ENCODE measurements around the gene STX10. TPM values are rescaled to one million over a fixed set of nuclear protein-coding genes. Genes with fewer than 3 reads are reported as not detected.
"Not testable (repeated sequence)": the region's sequence is repeated elsewhere in the genome, so short reads cannot be mapped to it uniquely, and the experiment has no call there.

Gene STX10
- polyA plus RNA-seq, 1 of the 3 experiments (the other 2 are of a cell fraction): 163 TPM

DNA sequence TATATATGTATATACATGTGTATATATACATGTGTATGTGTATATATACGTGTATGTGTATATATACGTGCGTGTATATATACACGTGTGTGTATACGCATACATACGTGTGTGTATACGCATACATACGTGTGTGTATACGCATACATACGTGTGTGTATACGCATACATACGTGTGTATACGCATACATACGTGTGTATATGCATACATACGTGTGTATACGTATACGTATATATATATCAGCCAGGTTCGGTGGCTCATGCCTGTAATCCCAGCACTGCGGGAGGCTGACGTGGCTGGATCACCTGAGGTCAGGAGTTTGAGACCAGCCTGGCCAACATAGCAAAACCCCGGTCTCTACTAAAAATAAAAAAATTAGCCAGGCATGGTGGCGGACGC lies 34.8 kb upstream of the STX10 start:
- DNase-seq; H3K4me1 ChIP-seq (ENCODE audit: control insufficient read depth in 1 of 2, insufficient read depth in 2 of 2, low read depth in 1 of 2, low read length in 1 of 2); H3K79me2 ChIP-seq (ENCODE audit: insufficient read depth); H3K27me3 ChIP-seq (ENCODE audit: insufficient read depth); H3K4me3 ChIP-seq (ENCODE audit: low read depth in 2 of 2, low read length in 1 of 2); H3K4me2 ChIP-seq; H3K9ac ChIP-seq; H3K9me3 ChIP-seq; H2AFZ ChIP-seq (ENCODE audit: low read depth); H3K9me2 ChIP-seq; POLR2A ChIA-PET; H4K20me1 ChIP-seq (ENCODE audit: insufficient read depth); H3K36me3 ChIP-seq (replicated peaks in 1 of 2; ENCODE audit: control insufficient read depth in 1 of 2, insufficient read depth in 2 of 2, low read length in 1 of 2); H3K27ac ChIP-seq (ENCODE audit: low read depth in 2 of 2, low read length in 1 of 2); H3F3A ChIP-seq (replicated peaks; ENCODE audit: insufficient read depth): not testable (repeated sequence)
- WGBS (ENCODE audit: low lambda C conversion rate): 67% methylated on average over 23 of the region's 23 CpGs
- CTCF ChIA-PET: interaction anchor here (1.7 kb wide), 1 partner anchor 10 kb away, joined by 6 read pairs; no protein-coding TSS in a partner anchor

DNA sequence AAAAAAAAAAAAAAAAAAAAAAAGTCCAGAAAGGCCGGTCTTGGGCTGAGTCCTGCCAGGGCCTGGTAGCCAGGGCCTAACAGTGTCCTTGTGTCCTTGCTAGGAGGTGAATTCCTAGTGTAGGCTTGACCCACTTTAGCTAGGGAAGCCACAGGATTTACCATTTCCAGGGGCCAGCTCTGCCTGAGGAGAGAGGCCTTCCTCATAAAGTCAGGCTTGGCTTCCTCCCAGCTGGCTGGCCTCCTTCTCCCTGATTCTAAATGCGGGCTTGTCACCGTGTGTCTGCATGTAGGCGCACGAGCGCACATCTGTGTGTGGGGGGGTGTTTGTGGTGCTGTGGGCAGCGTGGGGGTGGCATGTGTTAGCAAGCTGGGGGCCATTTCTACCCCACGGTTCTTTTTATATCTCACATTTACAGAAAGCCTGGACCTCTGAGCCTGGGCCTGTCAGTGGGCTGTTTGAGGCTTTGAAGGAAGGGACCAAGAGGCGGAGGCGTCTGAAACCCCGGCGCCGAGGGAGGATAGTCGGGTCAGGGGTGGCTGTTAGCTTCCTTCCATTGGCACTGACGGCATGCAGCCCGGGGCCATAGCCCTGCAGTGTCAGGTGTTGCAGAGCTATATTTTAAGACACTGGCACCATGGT lies 31.7 kb upstream of the STX10 start:
- H3K27me3 ChIP-seq (ENCODE audit: insufficient read depth): no peaks in the 10 kb centered on the region
- H4K20me1 ChIP-seq (ENCODE audit: insufficient read depth): no peaks in the 10 kb centered on the region
- H3K9ac ChIP-seq: peak overlapping the region; percentile 25; the same call in 1 of the 2 replicates
- DNase-seq: peak; percentile 60
- H3K4me2 ChIP-seq: peak overlapping the region; percentile 26; the same call in 1 of the 2 replicates
- CTCF ChIA-PET: interaction anchor here (2.4 kb wide), 1 partner anchor 12 kb away, joined by 11 read pairs; no protein-coding TSS in a partner anchor
- H3K4me1 ChIP-seq (ENCODE audit: control insufficient read depth in 1 of 2, insufficient read depth in 2 of 2, low read depth in 1 of 2, low read length in 1 of 2): peaks cover 8% of the 10 kb centered on the region in 2 experiments; a peak in 2 of 4 replicates
- no peaks in the 10 kb centered on the region for H3K79me2 ChIP-seq (ENCODE audit: insufficient read depth)
- peak overlapping the region; percentile 72; the same call in 1 of the 2 replicates for H2AFZ ChIP-seq (ENCODE audit: low read depth)
- no peak overlapping the region for H3K4me3 ChIP-seq (ENCODE audit: low read depth in 2 of 2, low read length in 1 of 2)
- POLR2A ChIA-PET: interaction anchor here (0.7 to 1.0 kb wide), 2 partner anchors 12 to 18 kb away, joined by 3 read pairs; no protein-coding TSS in a partner anchor
- H3K36me3 ChIP-seq (replicated peaks in 1 of 2; ENCODE audit: control insufficient read depth in 1 of 2, insufficient read depth in 2 of 2, low read length in 1 of 2): no peaks in the 10 kb centered on the region
- no peaks in the 10 kb centered on the region for H3K9me3 ChIP-seq
- H3K27ac ChIP-seq (ENCODE audit: low read depth in 2 of 2, low read length in 1 of 2): peak overlapping the region; percentile 17 to 40; a peak in 3 of 4 replicates
- no peaks in the 10 kb centered on the region for H3K9me2 ChIP-seq
- TF ChIP-seq NFIC (IDR thresholded peaks at IDR 0.05; ENCODE audit: borderline replicate concordance) (peak; percentile 66; the same call in 1 of the 2 replicates), IRF3 (IDR thresholded peaks at IDR 0.05; ENCODE audit: low read depth, low read length) (no peak), TCF12 (IDR thresholded peaks at IDR 0.05) (peak; percentile 24; the same call in 1 of the 2 replicates), RAD21 (IDR thresholded peaks at IDR 0.05; ENCODE audit: low read length) (peak; percentile 25; the same call in 1 of the 2 replicates), FOXM1 (IDR thresholded peaks at IDR 0.05; ENCODE audit: low read depth) (no peak), MXI1 (IDR thresholded peaks at IDR 0.05; ENCODE audit: low read depth, low read length) (peak; percentile 40; the same call in 1 of the 2 replicates), NRF1 (IDR thresholded peaks at IDR 0.05; ENCODE audit: low read depth, low read length) (no peak)
- WGBS (ENCODE audit: low lambda C conversion rate): 54% methylated on average over 13 of the region's 16 CpGs
- H3F3A ChIP-seq (replicated peaks; ENCODE audit: insufficient read depth): peaks cover 6% of the 10 kb centered on the region

DNA sequence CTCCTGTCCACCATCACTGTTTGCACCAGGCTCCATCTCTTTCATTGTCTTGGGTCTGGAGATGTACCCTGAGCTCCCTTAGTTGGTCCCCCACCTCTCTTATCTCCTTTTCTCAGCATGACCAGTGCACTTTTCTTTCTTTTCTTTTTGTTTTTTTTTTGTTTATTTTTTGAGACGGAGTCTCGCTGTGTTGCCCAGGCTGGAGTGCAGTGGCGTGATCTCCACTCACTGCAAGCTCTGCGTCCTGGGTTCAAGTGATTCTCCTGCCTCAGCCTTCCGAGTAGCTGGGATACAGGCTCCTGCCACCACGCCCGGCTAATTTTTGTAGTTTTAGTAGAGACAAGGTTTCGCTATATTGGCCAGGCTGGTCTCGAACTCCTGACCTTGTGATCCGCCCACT lies 28.1 kb upstream of the STX10 start:
- H3K9me2 ChIP-seq; H3K4me1 ChIP-seq (ENCODE audit: control insufficient read depth in 1 of 2, insufficient read depth in 2 of 2, low read depth in 1 of 2, low read length in 1 of 2); H3K4me3 ChIP-seq (ENCODE audit: low read depth in 2 of 2, low read length in 1 of 2); H3K9ac ChIP-seq; H2AFZ ChIP-seq (ENCODE audit: low read depth); POLR2A ChIA-PET; H3K4me2 ChIP-seq; H4K20me1 ChIP-seq (ENCODE audit: insufficient read depth); H3K79me2 ChIP-seq (ENCODE audit: insufficient read depth); H3K27me3 ChIP-seq (ENCODE audit: insufficient read depth); H3K9me3 ChIP-seq; DNase-seq; H3F3A ChIP-seq (replicated peaks; ENCODE audit: insufficient read depth); CTCF ChIA-PET; H3K36me3 ChIP-seq (replicated peaks in 1 of 2; ENCODE audit: control insufficient read depth in 1 of 2, insufficient read depth in 2 of 2, low read length in 1 of 2); H3K27ac ChIP-seq (ENCODE audit: low read depth in 2 of 2, low read length in 1 of 2): not testable (repeated sequence)
- 94% methylated on average over 10 of the region's 10 CpGs for WGBS (ENCODE audit: low lambda C conversion rate)

GRCh38 chr19:13177584-13177983 lies 27.4 kb upstream of the STX10 start:
- H3K27ac ChIP-seq (ENCODE audit: low read depth in 2 of 2, low read length in 1 of 2); DNase-seq; CTCF ChIA-PET; H4K20me1 ChIP-seq (ENCODE audit: insufficient read depth); H3K79me2 ChIP-seq (ENCODE audit: insufficient read depth); H3K9me3 ChIP-seq; H3K9me2 ChIP-seq; H3K27me3 ChIP-seq (ENCODE audit: insufficient read depth); H3K9ac ChIP-seq; H3K4me3 ChIP-seq (ENCODE audit: low read depth in 2 of 2, low read length in 1 of 2); H3K4me2 ChIP-seq; POLR2A ChIA-PET; H2AFZ ChIP-seq (ENCODE audit: low read depth); H3K36me3 ChIP-seq (replicated peaks in 1 of 2; ENCODE audit: control insufficient read depth in 1 of 2, insufficient read depth in 2 of 2, low read length in 1 of 2): not testable (repeated sequence)
- WGBS (ENCODE audit: low lambda C conversion rate): 97% methylated on average over 5 of the region's 5 CpGs
- H3F3A ChIP-seq (replicated peaks; ENCODE audit: insufficient read depth): peaks cover 14% of the 10 kb centered on the region
- H3K4me1 ChIP-seq (ENCODE audit: control insufficient read depth in 1 of 2, insufficient read depth in 2 of 2, low read depth in 1 of 2, low read length in 1 of 2): peaks cover 9 to 16% of the 10 kb centered on the region in 2 experiments; a peak in 3 of 4 replicates
